ENCODE measurements around the gene FGF11.

Gene FGF11

DNA sequence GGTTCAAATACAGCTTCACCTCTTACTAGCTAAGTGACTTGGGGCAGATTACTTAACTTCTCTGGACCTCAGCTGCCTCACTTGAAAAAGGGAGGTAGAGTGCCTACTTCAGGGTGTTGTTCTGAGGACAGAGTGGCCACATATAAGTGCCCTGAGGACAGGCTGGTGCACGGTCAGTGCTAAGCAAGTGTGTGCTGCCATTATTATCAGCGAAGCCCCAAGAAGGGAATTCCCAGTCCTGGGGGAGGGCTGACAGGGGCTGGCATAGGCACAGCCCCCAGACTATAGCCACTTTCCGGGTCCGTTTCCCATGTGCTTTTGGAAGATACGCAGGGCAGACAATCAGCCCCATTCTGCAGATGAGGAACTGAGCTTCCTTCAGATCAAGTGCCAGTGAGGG lies 37.6 kb downstream of the FGF11 start:
- Histone ChIP-seq H3K27ac (replicated peaks) (no peak overlapping the region), H3K27me3 (ENCODE audit: insufficient read depth, poor library complexity, severe bottlenecking) (no peaks in the 10 kb centered on the region), H3K4me3 (replicated peaks; ENCODE audit: insufficient read depth, low read length) (no peak overlapping the region)
- TF ChIP-seq GABPA (IDR thresholded peaks at IDR 0.05; ENCODE audit: low read depth): no peak
- TF ChIP-seq SPI1 (IDR thresholded peaks at IDR 0.05; ENCODE audit: borderline replicate concordance, low read depth): no peak
- TF ChIP-seq, protein P1, sequence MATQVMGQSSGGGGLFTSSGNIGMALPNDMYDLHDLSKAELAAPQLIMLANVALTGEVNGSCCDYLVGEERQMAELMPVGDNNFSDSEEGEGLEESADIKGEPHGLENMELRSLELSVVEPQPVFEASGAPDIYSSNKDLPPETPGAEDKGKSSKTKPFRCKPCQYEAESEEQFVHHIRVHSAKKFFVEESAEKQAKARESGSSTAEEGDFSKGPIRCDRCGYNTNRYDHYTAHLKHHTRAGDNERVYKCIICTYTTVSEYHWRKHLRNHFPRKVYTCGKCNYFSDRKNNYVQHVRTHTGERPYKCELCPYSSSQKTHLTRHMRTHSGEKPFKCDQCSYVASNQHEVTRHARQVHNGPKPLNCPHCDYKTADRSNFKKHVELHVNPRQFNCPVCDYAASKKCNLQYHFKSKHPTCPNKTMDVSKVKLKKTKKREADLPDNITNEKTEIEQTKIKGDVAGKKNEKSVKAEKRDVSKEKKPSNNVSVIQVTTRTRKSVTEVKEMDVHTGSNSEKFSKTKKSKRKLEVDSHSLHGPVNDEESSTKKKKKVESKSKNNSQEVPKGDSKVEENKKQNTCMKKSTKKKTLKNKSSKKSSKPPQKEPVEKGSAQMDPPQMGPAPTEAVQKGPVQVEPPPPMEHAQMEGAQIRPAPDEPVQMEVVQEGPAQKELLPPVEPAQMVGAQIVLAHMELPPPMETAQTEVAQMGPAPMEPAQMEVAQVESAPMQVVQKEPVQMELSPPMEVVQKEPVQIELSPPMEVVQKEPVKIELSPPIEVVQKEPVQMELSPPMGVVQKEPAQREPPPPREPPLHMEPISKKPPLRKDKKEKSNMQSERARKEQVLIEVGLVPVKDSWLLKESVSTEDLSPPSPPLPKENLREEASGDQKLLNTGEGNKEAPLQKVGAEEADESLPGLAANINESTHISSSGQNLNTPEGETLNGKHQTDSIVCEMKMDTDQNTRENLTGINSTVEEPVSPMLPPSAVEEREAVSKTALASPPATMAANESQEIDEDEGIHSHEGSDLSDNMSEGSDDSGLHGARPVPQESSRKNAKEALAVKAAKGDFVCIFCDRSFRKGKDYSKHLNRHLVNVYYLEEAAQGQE (IDR thresholded peaks at IDR 0.05; ENCODE audit: insufficient replicate concordance, low read depth): no peak
- no peak for TF ChIP-seq POLR2AphosphoS5 (IDR thresholded peaks at IDR 0.05; ENCODE audit: low read depth)
- TF ChIP-seq, protein P2, sequence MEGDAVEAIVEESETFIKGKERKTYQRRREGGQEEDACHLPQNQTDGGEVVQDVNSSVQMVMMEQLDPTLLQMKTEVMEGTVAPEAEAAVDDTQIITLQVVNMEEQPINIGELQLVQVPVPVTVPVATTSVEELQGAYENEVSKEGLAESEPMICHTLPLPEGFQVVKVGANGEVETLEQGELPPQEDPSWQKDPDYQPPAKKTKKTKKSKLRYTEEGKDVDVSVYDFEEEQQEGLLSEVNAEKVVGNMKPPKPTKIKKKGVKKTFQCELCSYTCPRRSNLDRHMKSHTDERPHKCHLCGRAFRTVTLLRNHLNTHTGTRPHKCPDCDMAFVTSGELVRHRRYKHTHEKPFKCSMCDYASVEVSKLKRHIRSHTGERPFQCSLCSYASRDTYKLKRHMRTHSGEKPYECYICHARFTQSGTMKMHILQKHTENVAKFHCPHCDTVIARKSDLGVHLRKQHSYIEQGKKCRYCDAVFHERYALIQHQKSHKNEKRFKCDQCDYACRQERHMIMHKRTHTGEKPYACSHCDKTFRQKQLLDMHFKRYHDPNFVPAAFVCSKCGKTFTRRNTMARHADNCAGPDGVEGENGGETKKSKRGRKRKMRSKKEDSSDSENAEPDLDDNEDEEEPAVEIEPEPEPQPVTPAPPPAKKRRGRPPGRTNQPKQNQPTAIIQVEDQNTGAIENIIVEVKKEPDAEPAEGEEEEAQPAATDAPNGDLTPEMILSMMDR (IDR thresholded peaks at IDR 0.05; ENCODE audit: insufficient read depth, low read length): no peak
- DNase-seq (ENCODE audit: low read depth in 1 of 2, low spot score in 1 of 2): no peak

DNA sequence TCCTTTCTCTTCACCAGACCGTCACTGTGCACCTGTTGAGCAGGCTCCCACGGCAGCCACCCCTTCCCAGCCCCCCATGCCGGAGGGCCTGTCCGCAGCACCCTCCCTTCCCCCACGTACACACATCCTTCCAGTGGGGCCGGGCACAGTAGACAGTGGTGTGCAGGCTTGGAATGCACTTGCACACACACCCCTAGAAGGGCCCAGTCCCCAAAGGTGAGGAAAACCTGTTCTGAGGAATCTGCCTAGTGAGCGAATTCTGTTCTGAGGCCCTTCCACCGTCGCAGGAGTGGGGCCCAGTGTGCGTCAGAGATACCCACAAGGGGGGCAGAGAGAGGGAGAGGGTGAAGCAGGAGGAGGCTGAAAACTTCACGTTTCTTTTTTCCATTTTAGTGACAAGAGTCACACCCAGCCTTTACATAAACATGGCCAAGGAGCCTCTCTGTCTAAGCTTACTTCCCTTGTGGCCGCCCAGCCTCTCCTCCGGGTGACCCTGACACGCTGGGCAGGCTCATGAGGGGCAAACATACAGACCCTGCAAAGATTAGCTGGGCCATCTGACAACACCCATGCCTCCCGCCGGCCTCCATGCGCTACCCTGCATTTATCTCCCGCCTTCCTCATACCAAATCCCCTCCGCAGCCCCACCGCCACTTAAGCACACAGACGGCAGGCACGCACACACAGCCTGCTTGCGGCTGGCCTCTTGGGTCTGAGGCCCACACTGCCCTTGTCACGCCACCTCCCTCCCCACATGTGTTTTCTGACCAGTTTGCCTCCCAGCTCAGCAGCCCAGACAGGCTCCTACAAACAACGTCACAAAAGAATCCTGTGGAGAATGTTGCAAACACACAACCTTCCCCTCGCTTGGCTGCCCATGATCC lies 38.3 kb downstream of the FGF11 start:
- Histone ChIP-seq H3K27ac (replicated peaks) (no peak overlapping the region), H3K27me3 (ENCODE audit: insufficient read depth, poor library complexity, severe bottlenecking) (no peaks in the 10 kb centered on the region), H3K4me3 (replicated peaks; ENCODE audit: insufficient read depth, low read length) (no peak overlapping the region)
- DNase-seq (ENCODE audit: low read depth in 1 of 2, low spot score in 1 of 2): no peak
- TF ChIP-seq GABPA (IDR thresholded peaks at IDR 0.05; ENCODE audit: low read depth) (no peak), SPI1 (IDR thresholded peaks at IDR 0.05; ENCODE audit: borderline replicate concordance, low read depth) (no peak), POLR2AphosphoS5 (IDR thresholded peaks at IDR 0.05; ENCODE audit: low read depth) (no peak)
- TF ChIP-seq, protein P1 (IDR thresholded peaks at IDR 0.05; ENCODE audit: insufficient replicate concordance, low read depth): no peak
- TF ChIP-seq, protein P2 (IDR thresholded peaks at IDR 0.05; ENCODE audit: insufficient read depth, low read length): no peak

DNA sequence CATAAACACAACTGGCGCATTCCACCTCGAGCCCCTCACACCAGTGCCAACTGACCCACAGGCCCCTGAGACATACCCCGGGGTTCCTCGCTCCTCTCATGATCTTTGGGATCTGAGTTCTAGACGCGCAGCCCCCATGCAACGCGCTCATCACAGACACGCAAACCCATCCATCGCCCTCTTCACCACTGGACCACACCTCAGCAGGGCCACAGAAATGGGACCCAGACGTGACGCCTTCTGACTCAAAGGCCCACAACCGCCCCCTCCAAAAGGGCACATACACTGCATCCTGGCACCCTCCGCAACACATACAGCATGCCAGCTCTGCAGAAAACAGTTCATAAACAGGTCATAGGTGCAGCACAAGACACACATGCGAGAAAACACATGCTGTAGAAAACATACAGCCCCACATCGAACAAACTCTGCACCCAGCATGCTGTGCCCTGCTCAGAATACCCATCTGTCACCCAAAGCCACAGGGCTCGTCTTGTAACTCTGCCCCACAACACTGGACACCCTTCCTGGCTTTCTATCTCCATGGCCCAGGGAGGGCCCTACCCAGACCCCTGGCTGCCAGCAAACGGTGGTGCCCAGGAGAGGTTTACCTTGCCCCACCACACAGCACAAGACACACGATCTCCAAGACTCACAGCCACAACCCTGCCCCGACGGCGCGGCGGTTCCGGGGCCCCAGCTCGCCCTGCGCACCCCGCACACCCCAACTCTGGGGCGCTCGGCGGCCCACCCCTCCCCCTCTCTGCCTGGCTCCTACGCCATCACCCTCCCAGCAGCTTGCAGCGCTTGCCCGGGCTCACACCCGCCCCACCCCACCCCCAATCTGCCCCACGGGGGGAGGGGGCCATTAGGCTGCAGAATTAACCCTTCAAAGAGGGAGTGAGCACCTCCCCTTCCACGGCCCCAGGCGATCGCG lies 39.2 kb downstream of the FGF11 start:
- Histone ChIP-seq H3K27ac (replicated peaks) (no peak overlapping the region), H3K27me3 (ENCODE audit: insufficient read depth, poor library complexity, severe bottlenecking) (no peaks in the 10 kb centered on the region)
- no peak for DNase-seq (ENCODE audit: low read depth in 1 of 2, low spot score in 1 of 2)

More for the DNA sequence above, 39.2 kb downstream of the FGF11 start:
- H3K4me3 ChIP-seq (replicated peaks; ENCODE audit: insufficient read depth, low read length): peak overlapping the region; percentile 43
- TF ChIP-seq, protein P2 (IDR thresholded peaks at IDR 0.05; ENCODE audit: insufficient read depth, low read length): no peak
- TF ChIP-seq POLR2AphosphoS5 (IDR thresholded peaks at IDR 0.05; ENCODE audit: low read depth) (no peak), SPI1 (IDR thresholded peaks at IDR 0.05; ENCODE audit: borderline replicate concordance, low read depth) (no peak), GABPA (IDR thresholded peaks at IDR 0.05; ENCODE audit: low read depth) (no peak)
- TF ChIP-seq, protein P1 (IDR thresholded peaks at IDR 0.05; ENCODE audit: insufficient replicate concordance, low read depth): no peak

Measured in HL-60 (cell line).